A172 (cell line): ENCODE data around the gene PLCD3. TPM values are rescaled to one million over a fixed set of nuclear protein-coding genes. Genes with fewer than 3 reads are reported as not detected.
"Not testable (repeated sequence)": the region's sequence is repeated elsewhere in the genome, so short reads cannot be mapped to it uniquely, and the experiment has no call there.

Source experiments
- DNase-seq: peaks from one replicate; pipeline ENCODE4 v3.0.0-alpha.2; 2015; ENCODE audit warnings: low spot score
- total RNA-seq: library from RNA; depleted of rRNA; stranded (reverse); fragments of >200 nt; shearing (Covaris generic); gene quantifications from 2 replicates; pipeline ENCODE4 v1.2.3, GENCODE V29; 2014

Gene PLCD3
- total RNA-seq, 1 experiment from 2014 or later, result 168 TPM

GRCh38 chr17:45135192-45135977, 3.1 kb upstream of the PLCD3 start, which contains the start of gene ACBD4:
TSS of gene ACBD4 (plus strand) at chr17:45135687. CDS start at chr17:45136145, 458 bp downstream.
- peak; percentile 97 for DNase-seq

- peak; percentile 83 for DNase-seq
Observed at GRCh38 chr17:45132572-45133463, 503 bp upstream of the PLCD3 start.

DNA sequence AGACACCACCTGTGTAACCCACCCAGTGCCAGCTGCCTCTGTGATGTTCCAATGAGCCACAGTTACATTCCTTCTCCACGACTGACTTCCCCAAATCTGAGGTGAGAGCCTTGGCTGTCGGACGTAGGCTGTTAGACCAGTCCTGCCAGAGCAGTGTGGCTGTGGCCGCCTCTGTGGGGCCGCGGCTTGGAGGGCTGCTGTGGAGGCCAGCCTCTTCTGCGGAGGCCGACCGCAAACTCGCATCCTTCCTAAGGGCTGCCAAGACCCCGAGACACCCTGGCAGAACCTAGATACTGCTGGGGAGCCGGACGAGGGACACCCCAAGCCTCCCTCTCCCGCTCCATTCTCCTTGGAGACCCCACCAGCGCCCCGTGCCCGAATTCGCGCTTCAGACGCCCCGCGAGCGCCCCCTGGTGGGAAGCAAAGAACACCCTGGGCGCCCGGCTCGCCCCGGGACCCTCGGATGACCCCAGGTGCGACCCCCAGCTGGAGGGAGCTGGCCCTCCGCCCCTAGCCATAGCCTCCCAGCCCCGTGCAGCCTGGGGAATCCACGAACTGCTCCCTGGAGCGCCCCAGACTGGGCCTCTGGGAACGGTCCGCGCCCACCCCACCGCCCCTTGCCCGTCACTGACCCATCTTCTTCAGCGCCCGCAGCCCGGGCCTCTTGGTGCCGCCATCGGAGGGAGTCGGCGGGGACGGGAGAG, 547 bp downstream of the PLCD3 start:
- no peak for DNase-seq

- no peak for DNase-seq
Observed at GRCh38 chr17:45130681-45131615, 1.4 kb downstream of the PLCD3 start.

- DNase-seq, result peak; percentile 88
Observed at GRCh38 chr17:45129940-45130680, 2.2 kb downstream of the PLCD3 start.

GRCh38 chr17:45129426-45129939, 2.8 kb downstream of the PLCD3 start:
- peak; percentile 74 for DNase-seq

- DNase-seq, result no peak
Observed at GRCh38 chr17:45128989-45129388, 3.3 kb downstream of the PLCD3 start.

- no peak for DNase-seq
Observed at GRCh38 chr17:45128331-45128730, 4.0 kb downstream of the PLCD3 start.

DNA sequence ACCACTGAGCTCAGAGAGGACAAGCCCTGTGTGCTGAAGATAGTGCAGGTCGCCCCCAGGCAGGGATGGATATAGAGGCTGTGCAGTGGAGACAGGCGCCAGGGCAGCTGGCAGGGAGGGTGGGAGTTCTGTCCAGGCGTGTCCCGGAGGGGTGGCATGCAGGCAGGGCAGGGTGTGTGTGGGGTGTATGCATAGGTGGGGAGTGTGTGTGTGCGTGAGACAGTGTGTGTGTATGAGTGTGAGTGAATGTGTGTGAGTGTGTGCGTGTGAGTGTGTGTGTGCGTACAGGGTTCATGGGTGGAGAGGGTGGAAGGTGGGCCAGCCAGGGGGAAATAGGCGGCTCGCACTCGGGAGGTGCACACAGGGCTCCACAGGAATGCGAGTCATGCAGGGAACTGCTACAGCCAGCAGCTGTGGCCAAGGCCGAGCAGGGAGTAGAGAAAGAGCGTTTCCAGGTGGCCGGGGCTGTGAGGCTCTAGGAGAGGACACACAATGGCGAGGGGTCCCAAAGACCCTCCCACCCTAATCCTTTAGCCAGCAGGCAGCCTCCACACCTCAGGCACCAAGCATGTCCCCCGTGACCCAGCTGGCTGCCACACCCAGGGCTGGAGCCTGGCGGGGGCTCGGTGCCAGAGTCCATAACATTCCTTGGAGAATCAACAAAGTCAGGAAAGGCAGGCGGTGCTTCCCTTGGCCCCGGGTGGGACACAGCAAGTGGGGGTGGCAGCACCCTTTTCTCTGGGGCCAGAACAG, 4.6 kb downstream of the PLCD3 start:
- DNase-seq, result peak; percentile 73

DNA sequence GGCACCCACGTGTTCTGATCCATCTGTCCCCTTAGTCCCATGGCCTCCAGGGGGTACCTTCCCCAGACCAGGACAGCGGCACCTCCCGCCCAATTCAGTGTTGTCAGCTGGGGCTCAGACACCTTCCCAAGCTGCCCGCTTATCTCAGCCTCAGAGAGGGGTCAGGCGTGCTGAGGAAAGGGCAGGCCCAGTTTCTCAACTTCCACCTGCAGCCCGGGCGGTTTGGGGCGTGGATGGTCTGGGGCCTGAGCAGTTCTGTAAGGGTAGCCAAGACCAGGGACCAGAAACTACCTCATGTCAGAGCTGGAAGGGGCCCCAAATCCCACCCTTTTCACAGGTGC, 5.1 kb downstream of the PLCD3 start:
- no peak for DNase-seq

DNA sequence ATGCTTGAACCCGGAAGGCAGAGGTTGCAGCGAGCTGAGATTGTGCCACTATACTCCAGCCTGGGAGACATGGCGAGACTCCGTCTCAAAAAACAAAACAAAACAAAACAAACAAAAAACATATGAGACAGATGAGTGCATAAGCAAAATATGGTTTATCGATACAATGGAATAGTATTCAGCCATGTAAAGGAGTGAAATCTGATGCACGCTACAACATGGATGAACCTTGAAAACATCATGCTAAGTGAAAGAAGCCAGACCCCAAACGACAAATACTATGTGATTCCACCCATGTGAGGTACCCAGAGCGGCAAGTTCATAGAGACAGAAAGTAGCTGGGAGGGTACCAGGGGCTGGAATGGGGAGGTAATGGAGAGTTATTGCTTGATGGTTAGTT, 6.8 kb downstream of the PLCD3 start:
- DNase-seq, result no peak

GRCh38 chr17:45124797-45125122, 7.6 kb downstream of the PLCD3 start:
- not testable (repeated sequence) for DNase-seq

DNA sequence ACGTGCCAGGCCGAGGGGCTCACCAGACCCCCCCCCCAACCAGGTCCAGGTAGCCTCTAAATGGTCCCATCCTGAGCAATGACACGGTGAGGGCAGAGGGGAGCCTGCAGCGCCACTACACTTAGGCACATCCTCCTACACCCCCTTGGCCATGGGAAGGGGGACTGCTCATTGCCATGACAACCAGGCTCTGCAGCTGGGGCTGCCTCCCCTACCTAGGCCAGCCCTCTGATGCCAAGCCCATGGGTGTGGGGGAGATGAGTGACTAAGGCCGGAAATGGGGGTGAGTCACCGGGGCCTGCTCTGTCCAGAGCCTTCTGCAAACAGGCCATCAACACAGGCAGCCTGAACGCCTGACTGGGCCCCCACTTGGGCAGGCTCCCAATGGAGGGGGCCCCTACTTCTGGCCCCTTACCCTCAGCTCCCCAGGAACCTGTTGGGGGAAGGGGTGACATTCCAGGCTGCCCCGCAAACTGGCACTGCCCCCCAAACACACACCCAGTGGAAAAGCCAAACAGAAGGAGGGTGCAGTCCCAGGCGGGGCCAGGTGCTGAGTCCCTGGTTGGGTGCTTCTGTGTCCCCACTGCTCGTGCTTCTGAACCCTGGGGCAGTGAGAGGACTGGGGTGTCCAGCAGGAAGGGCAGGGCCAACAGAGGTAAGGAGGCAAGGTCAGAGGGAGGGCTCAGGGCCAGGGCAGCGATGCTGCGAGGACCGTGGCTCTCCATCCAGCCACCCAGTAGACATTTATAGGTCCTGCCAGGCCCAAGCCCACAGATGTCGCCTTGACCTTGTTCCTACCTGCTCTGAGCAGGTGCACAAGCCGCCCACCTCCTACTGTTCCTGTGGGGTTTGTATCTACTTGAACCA, 8.2 kb downstream of the PLCD3 start:
- peak; percentile 99 for DNase-seq

- DNase-seq, result no peak
Observed at GRCh38 chr17:45123076-45123770, 9.1 kb downstream of the PLCD3 start.

- no peak for DNase-seq
Observed at GRCh38 chr17:45121055-45121454, 11.3 kb downstream of the PLCD3 start.

DNA sequence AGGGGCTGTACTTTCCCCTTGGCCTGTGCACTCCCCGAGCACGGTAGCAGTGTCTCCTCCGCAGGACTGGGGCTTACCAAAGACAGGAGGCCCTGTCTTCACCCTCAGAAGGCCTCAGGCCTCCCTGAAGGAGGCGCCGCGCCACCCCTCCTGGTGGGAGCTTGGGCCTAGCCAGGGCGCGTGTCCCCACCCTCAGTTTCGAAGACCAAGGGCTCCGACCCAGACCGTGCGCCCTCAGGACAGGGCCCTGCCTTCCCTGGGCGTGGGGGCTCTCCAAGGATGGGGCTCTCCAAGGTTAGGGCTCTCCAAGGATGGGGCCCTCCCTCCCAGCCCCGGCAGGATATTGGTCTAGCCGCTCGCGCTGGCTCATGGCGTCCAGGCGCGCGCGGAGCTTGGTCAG, 11.8 kb downstream of the PLCD3 start:
- no peak for DNase-seq

- DNase-seq, result no peak
Observed at GRCh38 chr17:45119964-45120363, 12.4 kb downstream of the PLCD3 start.

- DNase-seq, result no peak
Observed at GRCh38 chr17:45118691-45119090, 13.6 kb downstream of the PLCD3 start.
